Measurements from ENCODE around the gene DENND1C.

DNA sequence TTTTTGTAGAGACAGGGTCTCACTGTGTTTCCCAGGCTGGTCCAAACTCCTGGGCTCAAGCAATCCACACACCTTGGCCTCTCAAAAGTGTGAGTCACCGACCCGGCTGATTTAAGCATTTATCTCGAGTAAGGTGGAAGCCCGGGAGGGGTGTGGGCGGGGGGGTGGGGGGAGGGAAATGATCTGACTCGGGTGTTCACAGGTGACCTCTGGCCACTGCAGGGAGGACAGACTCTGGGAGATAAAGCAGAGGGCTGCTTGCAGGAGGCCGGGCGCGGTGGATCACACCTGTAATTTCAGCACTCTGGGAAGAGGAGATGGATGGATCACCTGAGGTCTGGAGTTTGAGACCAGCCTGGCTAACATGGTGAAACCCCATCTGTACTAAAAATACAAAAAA, 7.9 kb downstream of the DENND1C start:
- TF ChIP-seq EZH2 (IDR thresholded peaks at IDR 0.05; ENCODE audit: low read length, unreplicated experiment) (no peak), EZH2phosphoT487 (IDR thresholded peaks at IDR 0.05; ENCODE audit: borderline replicate concordance, low read length) (no peak)
- TF ChIP-seq, protein P1, sequence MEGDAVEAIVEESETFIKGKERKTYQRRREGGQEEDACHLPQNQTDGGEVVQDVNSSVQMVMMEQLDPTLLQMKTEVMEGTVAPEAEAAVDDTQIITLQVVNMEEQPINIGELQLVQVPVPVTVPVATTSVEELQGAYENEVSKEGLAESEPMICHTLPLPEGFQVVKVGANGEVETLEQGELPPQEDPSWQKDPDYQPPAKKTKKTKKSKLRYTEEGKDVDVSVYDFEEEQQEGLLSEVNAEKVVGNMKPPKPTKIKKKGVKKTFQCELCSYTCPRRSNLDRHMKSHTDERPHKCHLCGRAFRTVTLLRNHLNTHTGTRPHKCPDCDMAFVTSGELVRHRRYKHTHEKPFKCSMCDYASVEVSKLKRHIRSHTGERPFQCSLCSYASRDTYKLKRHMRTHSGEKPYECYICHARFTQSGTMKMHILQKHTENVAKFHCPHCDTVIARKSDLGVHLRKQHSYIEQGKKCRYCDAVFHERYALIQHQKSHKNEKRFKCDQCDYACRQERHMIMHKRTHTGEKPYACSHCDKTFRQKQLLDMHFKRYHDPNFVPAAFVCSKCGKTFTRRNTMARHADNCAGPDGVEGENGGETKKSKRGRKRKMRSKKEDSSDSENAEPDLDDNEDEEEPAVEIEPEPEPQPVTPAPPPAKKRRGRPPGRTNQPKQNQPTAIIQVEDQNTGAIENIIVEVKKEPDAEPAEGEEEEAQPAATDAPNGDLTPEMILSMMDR (conservative IDR thresholded peaks at IDR 0.05; ENCODE audit: low read depth, low read length), result no peak
